B cell (primary cell): ENCODE measurements around the gene FBXW5. TPM values are rescaled to one million over a fixed set of nuclear protein-coding genes. Genes with fewer than 3 reads are reported as not detected.

Experiments used
- ATAC-seq: fragments of 200-7000 bp; cut with Tn5 transposase; one replicate; pipeline ENCODE4 v1.10.0; 2021; ENCODE audit warnings: low read depth, mild to moderate bottlenecking, moderate number of reproducible peaks, moderate library complexity
- CTCF ChIA-PET: fragments of 350-600 bp; sonication (Branson Sonifier 250); formaldehyde crosslinking; loops from one replicate; lab custom pipeline; 2021; ENCODE audit warnings: antibody characterized with exemption, inconsistent platforms; lab: Charles Lee
- POLR2A ChIA-PET: fragments of 350-600 bp; sonication (Branson Sonifier 250); formaldehyde crosslinking; loops from one replicate; lab custom pipeline; 2021; ENCODE audit warnings: antibody characterized with exemption; lab: Charles Lee
- DNase-seq: peaks from one replicate; pipeline ENCODE4 v3.0.0; 2013
- H2AFZ ChIP-seq: 2 replicates; pipeline ENCODE4 v1.6.1; 2012; ENCODE audit warnings: mild to moderate bottlenecking, low read depth, low read length; ENCODE audit not compliant: insufficient read depth, poor library complexity, severe bottlenecking
- H3K27ac ChIP-seq, 2 donors: 1 replicate in 1 of 2; 2 replicates in 1 of 2; pipeline ENCODE4 v1.5.1; 2012 to 2013; ENCODE audit warnings: low read length in 2 of 2, mild to moderate bottlenecking in 2 of 2, moderate library complexity in 1 of 2
- H3K27me3 ChIP-seq, 4 experiments: fragments of 200-600 bp in 1 of 4; sonication (generic) in 1 of 4; replicated peaks in 1 of 4; 1 replicate in 2 of 4; 2 replicates in 2 of 4; pipeline versions ENCODE4 v1.6.1 to v1.7.0; 2013 to 2016; ENCODE audit warnings: low read length in 3 of 4, mild to moderate bottlenecking in 2 of 4, mixed read lengths in 1 of 4, moderate library complexity in 1 of 4; ENCODE audit not compliant: insufficient read depth in 4 of 4, control insufficient read depth in 3 of 4; ENCODE audit errors: control extremely low read depth in 1 of 4
- H3K36me3 ChIP-seq, 2 experiments: replicated peaks in 1 of 2; 1 replicate in 1 of 2; 2 replicates in 1 of 2; pipeline versions ENCODE4 v1.6.1 to v1.7.1; 2013; ENCODE audit warnings: low read length in 1 of 2; ENCODE audit not compliant: insufficient read depth in 2 of 2, control insufficient read depth in 1 of 2; ENCODE audit errors: control extremely low read depth in 1 of 2, extremely low read depth in 1 of 2
- H3K4me1 ChIP-seq, 2 donors: fragments of 200-600 bp in 1 of 2; sonication (generic) in 1 of 2; 1 replicate in 1 of 2; 2 replicates in 1 of 2; pipeline versions ENCODE4 v1.5.1 to v1.6.1; 2013 to 2017; ENCODE audit warnings: low read length in 2 of 2; ENCODE audit not compliant: control insufficient read depth in 2 of 2, insufficient read depth in 2 of 2
- H3K4me2 ChIP-seq: replicated peaks from 2 replicates; pipeline ENCODE3; 2012; ENCODE audit warnings: mild to moderate bottlenecking, low read depth, low read length; ENCODE audit not compliant: poor library complexity, severe bottlenecking
- H3K4me3 ChIP-seq, 5 experiments: fragments of 200-600 bp in 1 of 5; sonication (generic) in 1 of 5; 1 replicate in 3 of 5; 2 replicates in 2 of 5; pipeline versions ENCODE4 v1.5.1 to v1.7.0; 2011 to 2016; ENCODE audit warnings: low read length in 4 of 5, mild to moderate bottlenecking in 4 of 5, low read depth in 2 of 5, control low read depth in 1 of 5, moderate library complexity in 1 of 5; ENCODE audit not compliant: insufficient read depth in 1 of 5; ENCODE audit errors: control extremely low read depth in 1 of 5, extremely low read depth in 1 of 5
- H3K79me2 ChIP-seq: fragments of 200-600 bp; sonication (generic); one replicate; pipeline ENCODE4 v1.6.0; 2016; ENCODE audit warnings: low read length; ENCODE audit not compliant: control insufficient read depth, insufficient read depth
- H3K9ac ChIP-seq: fragments of 200-600 bp; sonication (generic); 2 replicates; pipeline ENCODE4 v1.6.1; 2017; ENCODE audit warnings: mild to moderate bottlenecking, low read length, moderate library complexity
- H3K9me3 ChIP-seq, 3 donors: one replicate each; pipeline versions ENCODE4 v1.6.1 to v1.7.1; 2013; ENCODE audit warnings: low read length in 2 of 3; ENCODE audit not compliant: control insufficient read depth in 2 of 3, insufficient read depth in 1 of 3; ENCODE audit errors: control extremely low read depth in 1 of 3
- H4K20me1 ChIP-seq: 2 replicates; pipeline ENCODE4 v1.6.0; 2012; ENCODE audit warnings: mild to moderate bottlenecking, low read length; ENCODE audit not compliant: insufficient read depth, control insufficient read depth, poor library complexity, severe bottlenecking
- H3K27ac Mint-ChIP-seq: one replicate; pipeline ENCODE4 v1.8.0; 2021; ENCODE audit warnings: mixed read lengths
- H3K27me3 Mint-ChIP-seq: one replicate; pipeline ENCODE4 v1.8.0; 2021; ENCODE audit warnings: mixed read lengths
- H3K4me1 Mint-ChIP-seq: one replicate; pipeline ENCODE4 v1.8.0; 2021; ENCODE audit warnings: mixed read lengths
- H3K4me3 Mint-ChIP-seq: one replicate; pipeline ENCODE4 v1.8.0; 2021; ENCODE audit warnings: mixed read lengths
- H3K9me3 Mint-ChIP-seq: one replicate; pipeline ENCODE4 v1.8.0; 2022; ENCODE audit warnings: mixed read lengths; ENCODE audit not compliant: insufficient read depth
- CTCF ChIP-seq: fragments of 200-600 bp; IDR thresholded peaks from one replicate; pipeline ENCODE4 v1.8.0; 2022; ENCODE audit warnings: antibody characterized with exemption, mild to moderate bottlenecking
- EZH2 ChIP-seq: IDR thresholded peaks from 2 replicates; pipeline ENCODE4 v1.6.1; 2012; ENCODE audit warnings: borderline replicate concordance, low read depth, mild to moderate bottlenecking, moderate library complexity, low read length; ENCODE audit not compliant: insufficient read depth, poor library complexity, severe bottlenecking
- WGBS: methylation state at CpG from one replicate; pipeline ENCODE4 v1.1.5; 2013; ENCODE audit warnings: missing lambda C conversion rate; ENCODE audit not compliant: insufficient coverage; 5-methylcytosine and 5-hydroxymethylcytosine counted together
- intact Hi-C: fragments of 100-400 bp; cut with micrococcal nuclease; formaldehyde crosslinking; loops from one replicate; pipeline ENCODE4 v1.10.0; 2022
- polyA plus RNA-seq: library from polyadenylated mRNA; depleted of rRNA; stranded (reverse); fragments of >200 nt; gene quantifications from 2 replicates; pipeline ENCODE4 v1.2.3, GENCODE V29; 2012
- total RNA-seq, 2 donors: library from RNA; stranded (reverse); fragments of 120-200 nt in 1 of 2; gene quantifications; 1 replicate in 1 of 2; 2 replicates in 1 of 2; pipeline versions ENCODE4 v1.2.3 to v1.2.4, GENCODE V29; 2013 to 2022

Gene FBXW5
- total and polyA plus RNA-seq, 2 donors (not counting 1 experiment from before 2014, with no cell fraction given): 99.6 to 195 TPM

- H3K27ac Mint-ChIP-seq: no peak overlapping the region
- WGBS: 93% methylated on average over 28 of the region's 28 CpGs
- H4K20me1 ChIP-seq: peaks cover 69% of the 10 kb centered on the region
Measured at GRCh38 chr9:136939431-136939995, 5.0 kb downstream of the FBXW5 start.

More at GRCh38 chr9:136939431-136939995, 5.0 kb downstream of the FBXW5 start:
- Mint-ChIP-seq H3K27me3 (no peaks in the 10 kb centered on the region), H3K4me1 (peaks cover 2% of the 10 kb centered on the region), H3K4me3 (no peak overlapping the region), H3K9me3 (no peaks in the 10 kb centered on the region)
- DNase-seq (no peak), ATAC-seq (no peak)
- Histone ChIP-seq H3K79me2 (peaks cover 24% of the 10 kb centered on the region), H3K4me3 (no peak overlapping the region), H2AFZ (no peak overlapping the region), H3K36me3 (peaks cover 2 to 36% of the 10 kb centered on the region in 2 experiments), H3K27me3 (no peaks in the 10 kb centered on the region), H3K4me1 (peaks cover 6 to 11% of the 10 kb centered on the region in 2 donors), H3K9ac (no peak overlapping the region), H3K4me2 (no peak overlapping the region), H3K27ac (no peak overlapping the region), H3K9me3 (no peaks in the 10 kb centered on the region)
- ChIA-PET POLR2A (no interaction called here), CTCF (interaction anchor here (1.0 to 2.0 kb wide), 2 partner anchors 8 to 97 kb away, joined by 3 to 5 read pairs; partner anchors contain the start of gene AJM1)
- intact Hi-C loops: no loop called here
- no peak for TF ChIP-seq EZH2
- no peak for TF ChIP-seq CTCF
